Vagina (tissue), 2 donors: ENCODE results near the gene KIF1B. TPM values are rescaled to one million over a fixed set of nuclear protein-coding genes. Genes with fewer than 3 reads are reported as not detected.

Experiments used
- DNase-seq, 2 donors: peaks; one replicate each; pipeline ENCODE4 v3.0.0-alpha.2; 2017; ENCODE audit errors: extremely low spot score in 2 of 2
- H3K27ac ChIP-seq: fragments of 200-600 bp; sonication (generic); one replicate; pipeline ENCODE4 v1.5.1; 2019
- H3K27me3 ChIP-seq: fragments of 200-600 bp; sonication (generic); one replicate; pipeline ENCODE4 v1.5.1; 2019
- H3K36me3 ChIP-seq, 2 donors: fragments of 200-600 bp; sonication (generic); one replicate each; pipeline ENCODE4 v1.5.1; 2017 to 2019
- H3K4me1 ChIP-seq: fragments of 200-600 bp; sonication (generic); one replicate; pipeline ENCODE4 v1.5.1; 2019
- H3K4me3 ChIP-seq, 2 donors: fragments of 200-600 bp; sonication (generic); 1 replicate in 1 of 2; 2 replicates in 1 of 2; pipeline ENCODE4 v1.5.1; 2016 to 2019
- H3K9me3 ChIP-seq: fragments of 200-600 bp; sonication (generic); one replicate; pipeline ENCODE4 v1.5.1; 2019
- POLR2A ChIP-seq, 2 donors: fragments of 450-650 bp; IDR thresholded peaks; one replicate each; pipeline ENCODE4 v1.6.1; 2017; ENCODE audit warnings: antibody characterized with exemption in 2 of 2, mild to moderate bottlenecking in 2 of 2, moderate library complexity in 2 of 2
- POLR2AphosphoS5 ChIP-seq, 2 donors: sonication (generic); formaldehyde crosslinking; IDR thresholded peaks; one replicate each; pipeline ENCODE4 v1.9.0; 2017; ENCODE audit warnings: antibody characterized with exemption in 2 of 2, mild to moderate bottlenecking in 2 of 2, low read depth in 1 of 2; ENCODE audit not compliant: insufficient read depth in 1 of 2
- intact Hi-C: fragments of 100-400 bp; cut with DNase I; formaldehyde crosslinking; loops from one replicate; pipeline ENCODE4 v1.15.1; 2023
- total RNA-seq: library from RNA; depleted of rRNA; stranded (reverse); fragments of >200 nt; gene quantifications from one replicate; pipeline ENCODE4 v1.2.3, GENCODE V29; 2016
- TF ChIP-seq, protein P1 (sequence below), 3 experiments: fragments of 450-650 bp in 2 of 3; fragments of 200-600 bp in 1 of 3; sonication (generic) in 1 of 3; IDR thresholded peaks; one replicate each; pipeline ENCODE4 v1.5.1; 2017 to 2019; ENCODE audit warnings: antibody characterized with exemption in 3 of 3, mild to moderate bottlenecking in 2 of 3, moderate library complexity in 2 of 3

The KIF1B gene, protein sequence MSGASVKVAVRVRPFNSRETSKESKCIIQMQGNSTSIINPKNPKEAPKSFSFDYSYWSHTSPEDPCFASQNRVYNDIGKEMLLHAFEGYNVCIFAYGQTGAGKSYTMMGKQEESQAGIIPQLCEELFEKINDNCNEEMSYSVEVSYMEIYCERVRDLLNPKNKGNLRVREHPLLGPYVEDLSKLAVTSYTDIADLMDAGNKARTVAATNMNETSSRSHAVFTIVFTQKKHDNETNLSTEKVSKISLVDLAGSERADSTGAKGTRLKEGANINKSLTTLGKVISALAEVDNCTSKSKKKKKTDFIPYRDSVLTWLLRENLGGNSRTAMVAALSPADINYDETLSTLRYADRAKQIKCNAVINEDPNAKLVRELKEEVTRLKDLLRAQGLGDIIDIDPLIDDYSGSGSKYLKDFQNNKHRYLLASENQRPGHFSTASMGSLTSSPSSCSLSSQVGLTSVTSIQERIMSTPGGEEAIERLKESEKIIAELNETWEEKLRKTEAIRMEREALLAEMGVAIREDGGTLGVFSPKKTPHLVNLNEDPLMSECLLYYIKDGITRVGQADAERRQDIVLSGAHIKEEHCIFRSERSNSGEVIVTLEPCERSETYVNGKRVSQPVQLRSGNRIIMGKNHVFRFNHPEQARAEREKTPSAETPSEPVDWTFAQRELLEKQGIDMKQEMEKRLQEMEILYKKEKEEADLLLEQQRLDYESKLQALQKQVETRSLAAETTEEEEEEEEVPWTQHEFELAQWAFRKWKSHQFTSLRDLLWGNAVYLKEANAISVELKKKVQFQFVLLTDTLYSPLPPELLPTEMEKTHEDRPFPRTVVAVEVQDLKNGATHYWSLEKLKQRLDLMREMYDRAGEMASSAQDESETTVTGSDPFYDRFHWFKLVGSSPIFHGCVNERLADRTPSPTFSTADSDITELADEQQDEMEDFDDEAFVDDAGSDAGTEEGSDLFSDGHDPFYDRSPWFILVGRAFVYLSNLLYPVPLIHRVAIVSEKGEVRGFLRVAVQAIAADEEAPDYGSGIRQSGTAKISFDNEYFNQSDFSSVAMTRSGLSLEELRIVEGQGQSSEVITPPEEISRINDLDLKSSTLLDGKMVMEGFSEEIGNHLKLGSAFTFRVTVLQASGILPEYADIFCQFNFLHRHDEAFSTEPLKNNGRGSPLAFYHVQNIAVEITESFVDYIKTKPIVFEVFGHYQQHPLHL (N-terminal part only)
- 45.4 TPM for total RNA-seq

DNA sequence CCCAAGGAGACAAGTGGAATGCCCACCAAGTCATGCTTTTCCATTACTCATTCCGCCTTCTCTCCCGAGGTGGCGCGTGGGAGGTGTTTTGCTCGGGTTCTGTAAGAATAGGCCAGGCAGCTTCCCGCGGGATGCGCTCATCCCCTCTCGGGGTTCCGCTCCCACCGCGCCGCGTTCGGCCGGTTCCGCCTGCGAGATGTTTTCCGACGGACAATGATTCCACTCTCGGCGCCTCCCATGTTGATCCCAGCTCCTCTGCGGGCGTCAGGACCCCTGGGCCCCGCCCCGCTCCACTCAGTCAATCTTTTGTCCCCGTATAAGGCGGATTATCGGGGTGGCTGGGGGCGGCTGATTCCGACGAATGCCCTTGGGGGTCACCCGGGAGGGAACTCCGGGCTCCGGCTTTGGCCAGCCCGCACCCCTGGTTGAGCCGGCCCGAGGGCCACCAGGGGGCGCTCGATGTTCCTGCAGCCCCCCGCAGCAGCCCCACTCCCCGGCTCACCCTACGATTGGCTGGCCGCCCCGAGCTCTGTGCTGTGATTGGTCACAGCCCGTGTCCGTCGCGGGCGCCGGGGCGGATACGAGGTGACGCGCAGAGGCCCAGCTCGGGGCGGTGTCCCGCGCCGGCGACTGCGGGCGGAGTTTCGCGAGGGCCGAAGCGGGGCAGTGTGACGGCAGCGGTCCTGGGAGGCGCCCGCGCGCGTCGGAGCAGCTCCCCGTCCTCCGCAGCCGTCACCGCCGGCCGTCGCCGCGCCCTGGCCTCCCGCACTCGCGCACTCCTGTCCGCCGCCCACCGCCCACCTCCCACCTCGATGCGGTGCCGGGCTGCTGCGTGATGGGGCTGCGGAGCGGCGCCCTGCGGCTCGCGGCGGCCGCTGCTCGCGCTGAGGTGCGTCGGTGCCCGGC lies at the start of gene KIF1B:
TSS of gene KIF1B (plus strand) at position 666 of the 906 bp plus-strand sequence. CDS start 21,759 bp downstream, outside the sequence.
- no peaks in the 10 kb centered on the region for H3K9me3 ChIP-seq
- peak in 1 of 2 donors; percentile 97 for DNase-seq
- intact Hi-C loops: loop anchor here (10.0 kb wide), 1 partner anchor 125 kb away; no protein-coding TSS in a partner anchor
- H3K27ac ChIP-seq: peak within 1 kb of the TSS; percentile 99
- H3K27me3 ChIP-seq: no peaks in the 10 kb centered on the region
- H3K4me3 ChIP-seq: peak within 1 kb of the TSS; percentile 87 to 99
- TF ChIP-seq POLR2AphosphoS5 (IDR thresholded peaks at IDR 0.05; ENCODE audit: insufficient read depth in 1 of 2, low read depth in 1 of 2) (peak; percentile 69 to 94), POLR2A (IDR thresholded peaks at IDR 0.05) (peak; percentile 41 to 98)
- TF ChIP-seq, protein P1, sequence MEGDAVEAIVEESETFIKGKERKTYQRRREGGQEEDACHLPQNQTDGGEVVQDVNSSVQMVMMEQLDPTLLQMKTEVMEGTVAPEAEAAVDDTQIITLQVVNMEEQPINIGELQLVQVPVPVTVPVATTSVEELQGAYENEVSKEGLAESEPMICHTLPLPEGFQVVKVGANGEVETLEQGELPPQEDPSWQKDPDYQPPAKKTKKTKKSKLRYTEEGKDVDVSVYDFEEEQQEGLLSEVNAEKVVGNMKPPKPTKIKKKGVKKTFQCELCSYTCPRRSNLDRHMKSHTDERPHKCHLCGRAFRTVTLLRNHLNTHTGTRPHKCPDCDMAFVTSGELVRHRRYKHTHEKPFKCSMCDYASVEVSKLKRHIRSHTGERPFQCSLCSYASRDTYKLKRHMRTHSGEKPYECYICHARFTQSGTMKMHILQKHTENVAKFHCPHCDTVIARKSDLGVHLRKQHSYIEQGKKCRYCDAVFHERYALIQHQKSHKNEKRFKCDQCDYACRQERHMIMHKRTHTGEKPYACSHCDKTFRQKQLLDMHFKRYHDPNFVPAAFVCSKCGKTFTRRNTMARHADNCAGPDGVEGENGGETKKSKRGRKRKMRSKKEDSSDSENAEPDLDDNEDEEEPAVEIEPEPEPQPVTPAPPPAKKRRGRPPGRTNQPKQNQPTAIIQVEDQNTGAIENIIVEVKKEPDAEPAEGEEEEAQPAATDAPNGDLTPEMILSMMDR (IDR thresholded peaks at IDR 0.05): peak; percentile 87 to 98 (median 97)
- peaks cover 42% of the 10 kb centered on the region for H3K4me1 ChIP-seq
- H3K36me3 ChIP-seq: no peaks in the 10 kb centered on the region

- intact Hi-C loops: no loop called here
- DNase-seq: no peak
- H3K36me3 ChIP-seq: peaks cover 0 to 33% of the 10 kb centered on the region in 2 donors
Observed at GRCh38 chr1:10160907-10161490, 49.4 kb upstream of the KIF1B start.

DNA sequence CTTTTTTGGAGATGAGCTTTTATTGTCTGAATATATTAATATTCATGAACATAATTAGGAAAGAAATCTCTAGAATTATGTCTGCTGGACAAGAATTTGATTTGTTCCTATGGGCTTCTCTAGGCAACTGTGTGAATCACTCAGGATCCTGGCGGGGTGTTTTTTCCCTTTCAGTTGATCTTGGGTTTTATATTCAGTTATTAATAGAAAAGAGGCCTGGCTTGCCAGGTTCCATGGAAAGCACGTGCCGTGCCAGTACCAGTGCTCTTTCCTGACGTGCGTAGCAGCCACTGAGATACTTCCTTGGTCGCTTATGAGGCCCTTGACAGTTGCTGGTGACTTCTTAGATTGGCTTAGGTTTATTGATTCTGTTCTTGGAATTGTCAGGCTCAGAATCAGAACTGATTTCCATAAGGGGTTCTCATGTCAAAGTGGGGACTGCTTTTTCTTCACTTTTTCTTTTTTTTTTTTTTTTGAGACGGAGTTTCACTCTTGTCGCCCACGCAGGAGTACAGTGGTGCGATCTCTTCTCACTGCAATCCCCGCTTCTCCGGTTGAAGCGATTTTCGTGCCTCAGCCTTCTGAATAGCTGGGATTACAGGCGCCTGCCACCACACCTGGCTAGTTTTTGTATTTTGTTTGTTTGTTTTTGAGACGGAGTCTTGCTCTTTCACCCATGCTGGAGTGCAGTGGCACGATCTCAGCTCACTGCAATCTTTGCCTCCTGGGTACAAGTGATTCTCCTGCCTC lies 48.7 kb upstream of the KIF1B start:
- Histone ChIP-seq H3K4me3 (no peak overlapping the region), H3K27ac (no peak overlapping the region), H3K27me3 (no peaks in the 10 kb centered on the region), H3K9me3 (no peaks in the 10 kb centered on the region), H3K4me1 (no peaks in the 10 kb centered on the region), H3K36me3 (peaks cover 0 to 35% of the 10 kb centered on the region in 2 donors)
- peak in 1 of 2 donors; percentile 42 for TF ChIP-seq POLR2AphosphoS5 (IDR thresholded peaks at IDR 0.05; ENCODE audit: insufficient read depth in 1 of 2, low read depth in 1 of 2)
- TF ChIP-seq POLR2A (IDR thresholded peaks at IDR 0.05): no peak
- intact Hi-C loops: no loop called here
- DNase-seq: no peak

More at GRCh38 chr1:10160907-10161490, 49.4 kb upstream of the KIF1B start:
- no peak for TF ChIP-seq POLR2A (IDR thresholded peaks at IDR 0.05)
- TF ChIP-seq, protein P1 (IDR thresholded peaks at IDR 0.05): no peak
- TF ChIP-seq POLR2AphosphoS5 (IDR thresholded peaks at IDR 0.05; ENCODE audit: insufficient read depth in 1 of 2, low read depth in 1 of 2): no peak
- no peak overlapping the region for H3K4me3 ChIP-seq
- H3K27ac ChIP-seq: no peak overlapping the region
- H3K4me1 ChIP-seq: no peaks in the 10 kb centered on the region
- H3K9me3 ChIP-seq: no peaks in the 10 kb centered on the region
- no peaks in the 10 kb centered on the region for H3K27me3 ChIP-seq

- TF ChIP-seq POLR2A (IDR thresholded peaks at IDR 0.05) (no peak), POLR2AphosphoS5 (IDR thresholded peaks at IDR 0.05; ENCODE audit: insufficient read depth in 1 of 2, low read depth in 1 of 2) (no peak)
- TF ChIP-seq, protein P1 (IDR thresholded peaks at IDR 0.05): no peak
- Histone ChIP-seq H3K4me3 (no peak overlapping the region), H3K27me3 (no peaks in the 10 kb centered on the region), H3K27ac (no peak overlapping the region), H3K4me1 (no peaks in the 10 kb centered on the region), H3K36me3 (peaks cover 0 to 81% of the 10 kb centered on the region in 2 donors), H3K9me3 (no peaks in the 10 kb centered on the region)
- intact Hi-C loops: no loop called here
- DNase-seq: no peak
Observed at GRCh38 chr1:10168912-10169514, 41.4 kb upstream of the KIF1B start.
